GM12878 (cell line): ENCODE data around the gene URAD. TPM values are rescaled to one million over a fixed set of nuclear protein-coding genes. Genes with fewer than 3 reads are reported as not detected.
A peak's percentile ranks its signal among the peaks of the same experiment; 100 is the strongest.

Source experiments
- ATAC-seq: fragments of 200-7000 bp; cut with Tn5 transposase; 3 replicates; pipeline ENCODE4 v1.9.1; 2020; ENCODE audit warnings: mild to moderate bottlenecking, moderate library complexity
- BruUV-seq: library from RNA; stranded (reverse); fragments of 400-500 nt; replicated peaks from 2 replicates; lab custom pipeline; 2021; lab: Mats Ljungman, UMichigan
- CTCF ChIA-PET: fragments of 300-600 bp; sonication (Branson Sonifier 250); formaldehyde crosslinking; extraction: SDS; loops from one replicate; lab custom pipeline; 2021; ENCODE audit warnings: inconsistent platforms; lab: Yijun Ruan, JAX
- POLR2A ChIA-PET: fragments of 350-600 bp; formaldehyde crosslinking; extraction: SDS; loops from one replicate; lab custom pipeline; 2021; ENCODE audit warnings: inconsistent platforms; lab: Charles Lee
- RAD21 ChIA-PET: fragments of 300-600 bp; sonication (Branson Sonifier 250); formaldehyde crosslinking; loops from one replicate; lab custom pipeline; 2023; ENCODE audit warnings: antibody characterized with exemption; ENCODE audit not compliant: unreplicated experiment; lab: Charles Lee
- SMC1A ChIA-PET: fragments of 300-600 bp; sonication (Branson Sonifier 250); formaldehyde crosslinking; loops from one replicate; lab custom pipeline; 2023; ENCODE audit not compliant: unreplicated experiment, uncharacterized antibody; lab: Charles Lee
- DNase-seq: peaks from one replicate; pipeline ENCODE4 v3.0.0-alpha.2; 2011; ENCODE audit warnings: low read depth, low spot score
- FAIRE-seq: peaks from 3 replicates; lab custom pipeline; 2011; peaks lifted over from hg19 to GRCh38; lab: Jason Lieb, UNC
- H2AFZ ChIP-seq: 2 replicates; pipeline ENCODE4 v1.6.0; 2011; ENCODE audit warnings: low read depth, low read length, control low read depth; ENCODE audit not compliant: control insufficient read depth
- H3K27ac ChIP-seq: 2 replicates; pipeline ENCODE4 v1.5.1; 2011; ENCODE audit warnings: control low read depth; ENCODE audit not compliant: control insufficient read depth, insufficient read depth
- H3K27me3 ChIP-seq, 2 experiments: replicated peaks in 1 of 2; 2 replicates each; pipeline versions ENCODE4 v1.6.0 to v1.6.1; 2011; ENCODE audit warnings: low read length in 1 of 2; ENCODE audit not compliant: control insufficient read depth in 2 of 2, insufficient read depth in 2 of 2
- H3K36me3 ChIP-seq, 2 experiments: 2 replicates each; pipeline ENCODE4 v1.5.1; 2011; ENCODE audit warnings: low read length in 1 of 2; ENCODE audit not compliant: control insufficient read depth in 2 of 2, insufficient read depth in 2 of 2
- H3K4me1 ChIP-seq: 2 replicates; pipeline ENCODE4 v1.6.1; 2011; ENCODE audit warnings: mild to moderate bottlenecking, low read length, moderate library complexity, mixed read lengths; ENCODE audit not compliant: control insufficient read depth, insufficient read depth
- H3K4me2 ChIP-seq: 2 replicates; pipeline ENCODE4 v1.6.0; 2011; ENCODE audit warnings: control low read depth; ENCODE audit not compliant: control insufficient read depth, insufficient read depth
- H3K4me3 ChIP-seq: fragments of 200-600 bp; sonication (generic); 2 replicates; pipeline ENCODE4 v1.5.1; 2016
- H3K79me2 ChIP-seq: 2 replicates; pipeline ENCODE4 v1.6.0; 2011; ENCODE audit warnings: low read length; ENCODE audit not compliant: control insufficient read depth, insufficient read depth
- H3K9ac ChIP-seq: 2 replicates; pipeline ENCODE4 v1.8.0; 2011; ENCODE audit warnings: low read length, control low read depth, mixed read lengths; ENCODE audit not compliant: control insufficient read depth, insufficient read depth
- H3K9me3 ChIP-seq: replicated peaks from 3 replicates; pipeline ENCODE4 v1.5.1; 2011; ENCODE audit warnings: mild to moderate bottlenecking, low read length; ENCODE audit not compliant: control insufficient read depth, insufficient read depth
- H4K20me1 ChIP-seq: 2 replicates; pipeline ENCODE4 v1.6.0; 2011; ENCODE audit not compliant: control insufficient read depth, insufficient read depth
- CREB1 ChIP-seq: IDR thresholded peaks from 2 replicates; pipeline ENCODE4 v1.6.1; 2012; ENCODE audit warnings: low read depth, mild to moderate bottlenecking, inconsistent platforms
- E2F8 ChIP-seq: fragments of 450-650 bp; IDR thresholded peaks from 2 replicates; pipeline ENCODE4 v1.6.1; 2018; ENCODE audit warnings: mild to moderate bottlenecking, low read depth, moderate library complexity; ENCODE audit not compliant: partially characterized antibody
- HDAC2 ChIP-seq: fragments of 200-600 bp; sonication (generic); IDR thresholded peaks from 2 replicates; pipeline ENCODE4 v1.6.1; 2017
- HDAC6 ChIP-seq: fragments of 200-600 bp; sonication (generic); IDR thresholded peaks from one replicate; pipeline ENCODE4 v1.8.0; 2017; ENCODE audit warnings: antibody characterized with exemption; ENCODE audit not compliant: unreplicated experiment
- MYB ChIP-seq: fragments of 150-350 bp; IDR thresholded peaks from 2 replicates; pipeline ENCODE4 v1.6.1; 2014; ENCODE audit warnings: mild to moderate bottlenecking, low read depth, low read length, borderline replicate concordance
- NFIC ChIP-seq: IDR thresholded peaks from 2 replicates; pipeline ENCODE4 v1.6.1; 2012; ENCODE audit warnings: low read depth, mild to moderate bottlenecking, inconsistent platforms, low read length, moderate library complexity
- NRF1 ChIP-seq: conservative IDR thresholded peaks from 2 replicates; pipeline ENCODE4 v1.6.1; 2011; ENCODE audit warnings: mild to moderate bottlenecking, low read depth, low read length, improper control_type of control experiment
- PAX8 ChIP-seq: fragments of 450-650 bp; IDR thresholded peaks from 2 replicates; pipeline ENCODE4 v1.6.1; 2017; ENCODE audit warnings: mild to moderate bottlenecking, moderate library complexity
- POLR2AphosphoS2 ChIP-seq: IDR thresholded peaks from 2 replicates; pipeline ENCODE4 v1.6.1; 2011; ENCODE audit warnings: low read depth, mild to moderate bottlenecking, low read length, improper control_type of control experiment, moderate library complexity
- SIX5 ChIP-seq: IDR thresholded peaks from 2 replicates; pipeline ENCODE4 v1.6.1; 2011; ENCODE audit warnings: mild to moderate bottlenecking, low read depth, low read length, moderate library complexity; ENCODE audit not compliant: severe bottlenecking
- SMARCA5 ChIP-seq: fragments of 450-650 bp; IDR thresholded peaks from 2 replicates; pipeline ENCODE4 v1.6.1; 2017; ENCODE audit warnings: mild to moderate bottlenecking
- YBX1 ChIP-seq: fragments of 450-650 bp; IDR thresholded peaks from 2 replicates; pipeline ENCODE4 v1.6.1; 2016; ENCODE audit warnings: antibody characterized with exemption
- ZNF274 ChIP-seq: IDR thresholded peaks from one replicate; pipeline ENCODE4 v1.8.0; 2011; ENCODE audit not compliant: insufficient read length, insufficient read depth
- WGBS: methylation state at CpG from one replicate; pipeline ENCODE4 v1.1.6; 2016; ENCODE audit warnings: low lambda C conversion rate; ENCODE audit not compliant: insufficient replicate concordance, insufficient coverage; ENCODE audit errors: missing lambda C conversion rate; 5-methylcytosine and 5-hydroxymethylcytosine counted together
- in situ Hi-C: fragments of 300-500 bp; cut with MboI; formaldehyde crosslinking; loops from 9 replicates; pipeline ENCODE4 v1.14.3; 2018; ENCODE audit warnings: mixed read lengths
- intact Hi-C: fragments of 100-400 bp; cut with micrococcal nuclease; formaldehyde crosslinking; loops from one replicate; pipeline ENCODE4 v1.14.2; 2022; ENCODE audit not compliant: unreplicated experiment
- polyA plus RNA-seq, 11 experiments: library from polyadenylated mRNA; depleted of rRNA in 4 of 11; unstranded in 6 of 11; stranded (reverse) in 5 of 11; fragments of >200 nt; fragmentation: Nextera tagmentation in 4 of 11; fragmentation: Illumina TruSeq in 1 of 11; extraction: Ambion mirVana in 4 of 11; extraction: Trizol in 1 of 11; gene quantifications; 1 replicate in 1 of 11; 2 replicates in 10 of 11; pipeline versions ENCODE4 v1.2.1 to v1.2.3, GENCODE V29; 2011 to 2016; ENCODE audit warnings: inconsistent platforms in 2 of 11, missing spikeins in 2 of 11, low read depth in 1 of 11
- total RNA-seq, 4 experiments: library from RNA; depleted of rRNA in 3 of 4; stranded (reverse); fragments of >200 nt in 3 of 4; fragmentation: Illumina TruSeq in 1 of 4; extraction: Trizol in 1 of 4; gene quantifications; 2 replicates each; pipeline versions ENCODE4 v1.2.1 to v1.2.3, GENCODE V29; 2013 to 2021
- TF ChIP-seq, protein P1 (sequence below): fragments of 150-350 bp; IDR thresholded peaks from 2 replicates; pipeline ENCODE4 v1.6.1; 2016; ENCODE audit warnings: low read depth, low read length

The URAD gene
- total and polyA plus RNA-seq, 10 of the 15 experiments (the other 5 are each of a cell fraction or from before 2014, with no cell fraction given) = not detected

GRCh38 chr13:27961227-27962085 lies 27.0 kb downstream of the URAD start:
- Histone ChIP-seq H3K9me3 (no peaks in the 10 kb centered on the region), H3K79me2 (no peaks in the 10 kb centered on the region), H3K27me3 (peaks cover 6 to 7% of the 10 kb centered on the region in 2 experiments; a peak in 3 of 4 replicates), H3K4me3 (no peak overlapping the region), H3K4me1 (no peaks in the 10 kb centered on the region), H2AFZ (no peak overlapping the region), H3K27ac (no peak overlapping the region), H3K9ac (no peak overlapping the region), H3K36me3 (no peaks in the 10 kb centered on the region), H3K4me2 (peak overlapping the region; percentile 71; the same call in 1 of the 2 replicates), H4K20me1 (no peaks in the 10 kb centered on the region)
- in situ Hi-C loops (no loop called here), intact Hi-C loops (loop anchor here (5.0 kb wide), 1 partner anchor 589 kb away; no protein-coding TSS in a partner anchor)
- POLR2A ChIA-PET = no interaction called here
- TF ChIP-seq SIX5 (no peak), PAX8 (no peak), CREB1 (no peak), YBX1 (no peak), HDAC6 (no peak), E2F8 (no peak), NRF1 (no peak), MYB (no peak), SMARCA5 (no peak), POLR2AphosphoS2 (no peak), ZNF274 (no peak), NFIC (no peak), HDAC2 (no peak)
- TF ChIP-seq, protein P1, sequence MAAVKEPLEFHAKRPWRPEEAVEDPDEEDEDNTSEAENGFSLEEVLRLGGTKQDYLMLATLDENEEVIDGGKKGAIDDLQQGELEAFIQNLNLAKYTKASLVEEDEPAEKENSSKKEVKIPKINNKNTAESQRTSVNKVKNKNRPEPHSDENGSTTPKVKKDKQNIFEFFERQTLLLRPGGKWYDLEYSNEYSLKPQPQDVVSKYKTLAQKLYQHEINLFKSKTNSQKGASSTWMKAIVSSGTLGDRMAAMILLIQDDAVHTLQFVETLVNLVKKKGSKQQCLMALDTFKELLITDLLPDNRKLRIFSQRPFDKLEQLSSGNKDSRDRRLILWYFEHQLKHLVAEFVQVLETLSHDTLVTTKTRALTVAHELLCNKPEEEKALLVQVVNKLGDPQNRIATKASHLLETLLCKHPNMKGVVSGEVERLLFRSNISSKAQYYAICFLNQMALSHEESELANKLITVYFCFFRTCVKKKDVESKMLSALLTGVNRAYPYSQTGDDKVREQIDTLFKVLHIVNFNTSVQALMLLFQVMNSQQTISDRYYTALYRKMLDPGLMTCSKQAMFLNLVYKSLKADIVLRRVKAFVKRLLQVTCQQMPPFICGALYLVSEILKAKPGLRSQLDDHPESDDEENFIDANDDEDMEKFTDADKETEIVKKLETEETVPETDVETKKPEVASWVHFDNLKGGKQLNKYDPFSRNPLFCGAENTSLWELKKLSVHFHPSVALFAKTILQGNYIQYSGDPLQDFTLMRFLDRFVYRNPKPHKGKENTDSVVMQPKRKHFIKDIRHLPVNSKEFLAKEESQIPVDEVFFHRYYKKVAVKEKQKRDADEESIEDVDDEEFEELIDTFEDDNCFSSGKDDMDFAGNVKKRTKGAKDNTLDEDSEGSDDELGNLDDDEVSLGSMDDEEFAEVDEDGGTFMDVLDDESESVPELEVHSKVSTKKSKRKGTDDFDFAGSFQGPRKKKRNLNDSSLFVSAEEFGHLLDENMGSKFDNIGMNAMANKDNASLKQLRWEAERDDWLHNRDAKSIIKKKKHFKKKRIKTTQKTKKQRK = no peak
- 16% methylated on average over 25 of the region's 25 CpGs for WGBS
- FAIRE-seq = no peak
- no peak for ATAC-seq
- SMC1A ChIA-PET = interaction anchor here (1.3 to 2.8 kb wide), 5 partner anchors 23 to 588 kb away, joined by 3 to 11 read pairs (median 5); no protein-coding TSS in a partner anchor
- BruUV-seq = no TSS peak
- RAD21 ChIA-PET = interaction anchor here (0.7 to 2.3 kb wide), 5 partner anchors 8 to 609 kb away, joined by 4 to 12 read pairs (median 6); no protein-coding TSS in a partner anchor
- CTCF ChIA-PET = interaction anchor here (0.6 to 14.0 kb wide), 7 partner anchors 8 to 691 kb away, joined by 3 to 360 read pairs (median 5); partner anchors contain the start of gene RASL11A
- no peak for DNase-seq
